ENCODE results near the gene TGFB2. TPM values are rescaled to one million over a fixed set of nuclear protein-coding genes. Genes with fewer than 3 reads are reported as not detected.

The TGFB2 gene
- total RNA-seq, 1 donor from 2014 or later, result not detected

DNA sequence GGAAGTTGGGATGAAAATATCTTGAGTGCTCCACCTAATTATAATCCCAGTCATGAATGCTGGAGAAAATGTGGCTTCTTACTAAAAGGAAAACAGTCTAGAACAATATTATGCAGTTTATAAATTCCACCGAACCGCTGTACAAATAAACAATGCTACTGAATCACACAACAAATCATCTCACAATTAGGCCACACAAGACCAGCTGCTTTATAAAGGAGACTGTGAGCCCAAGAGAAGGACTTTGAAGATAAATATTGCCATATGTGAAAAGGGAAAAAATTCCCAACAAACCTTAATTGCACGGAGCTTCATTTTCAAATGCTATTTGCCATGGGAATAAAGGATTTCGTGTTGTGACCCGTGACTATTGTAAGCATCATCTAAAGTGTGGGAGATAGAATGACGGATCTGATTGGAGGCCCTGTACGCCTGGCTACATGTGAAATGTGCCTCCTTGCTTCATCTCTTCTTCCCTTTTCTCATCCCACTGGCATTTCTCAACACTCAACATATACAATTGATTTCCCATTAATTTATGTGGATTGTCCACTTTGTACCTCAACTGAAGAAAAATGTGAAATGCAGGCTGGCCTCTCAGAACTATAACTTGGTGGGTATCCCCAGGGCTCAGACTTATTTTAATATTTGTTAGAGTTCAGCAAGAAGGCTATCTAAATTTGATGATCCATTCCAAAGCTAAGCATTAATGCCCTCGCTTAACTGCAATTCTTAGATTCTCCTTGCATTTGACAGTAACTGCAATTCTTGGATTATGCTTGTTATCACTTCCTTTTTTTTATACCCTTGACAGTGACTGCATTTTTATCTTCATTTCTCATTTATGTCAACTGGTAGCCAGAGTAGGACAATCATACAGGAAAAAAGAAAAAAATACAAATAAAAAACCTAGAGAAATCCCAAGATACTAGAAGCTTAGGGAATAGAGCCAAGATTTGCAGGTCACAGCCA, 122.3 kb downstream of the TGFB2 start:
- no peak overlapping the region for H3K4me3 Mint-ChIP-seq
- H3K27me3 Mint-ChIP-seq, result no peaks in the 10 kb centered on the region
- no peak overlapping the region for H3K27ac Mint-ChIP-seq
- intact Hi-C loops (cut with micrococcal nuclease), result no loop called here
- H3K4me1 Mint-ChIP-seq, result no peaks in the 10 kb centered on the region
- DNase-seq, result no peak
- no peaks in the 10 kb centered on the region for H3K9me3 Mint-ChIP-seq
- H3K36me3 Mint-ChIP-seq (ENCODE audit: low read depth), result no peaks in the 10 kb centered on the region

DNA sequence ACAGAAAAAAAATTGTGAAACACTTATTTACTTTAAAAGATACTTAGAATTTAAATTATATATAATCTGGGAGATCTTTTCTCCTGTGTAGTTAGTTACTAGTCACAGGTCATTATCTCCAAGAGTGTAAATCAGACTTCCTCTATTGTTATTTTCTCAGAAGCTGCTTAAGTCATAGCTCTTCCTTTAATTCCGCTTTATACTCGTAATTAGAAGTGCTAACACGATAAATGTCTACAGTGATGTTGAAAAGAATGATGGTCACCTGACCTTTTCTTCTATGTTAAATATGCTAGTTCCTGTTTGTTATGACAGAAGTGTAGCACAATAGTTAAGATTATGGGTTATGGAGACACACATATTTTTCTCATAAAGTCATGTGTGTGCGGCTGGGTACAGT, 123.6 kb downstream of the TGFB2 start:
- Mint-ChIP-seq H3K4me1 (no peaks in the 10 kb centered on the region), H3K27ac (no peak overlapping the region), H3K27me3 (no peaks in the 10 kb centered on the region), H3K4me3 (no peak overlapping the region), H3K36me3 (ENCODE audit: low read depth) (no peaks in the 10 kb centered on the region), H3K9me3 (no peaks in the 10 kb centered on the region)
- no peak for DNase-seq
- intact Hi-C loops (cut with micrococcal nuclease), result no loop called here

DNA sequence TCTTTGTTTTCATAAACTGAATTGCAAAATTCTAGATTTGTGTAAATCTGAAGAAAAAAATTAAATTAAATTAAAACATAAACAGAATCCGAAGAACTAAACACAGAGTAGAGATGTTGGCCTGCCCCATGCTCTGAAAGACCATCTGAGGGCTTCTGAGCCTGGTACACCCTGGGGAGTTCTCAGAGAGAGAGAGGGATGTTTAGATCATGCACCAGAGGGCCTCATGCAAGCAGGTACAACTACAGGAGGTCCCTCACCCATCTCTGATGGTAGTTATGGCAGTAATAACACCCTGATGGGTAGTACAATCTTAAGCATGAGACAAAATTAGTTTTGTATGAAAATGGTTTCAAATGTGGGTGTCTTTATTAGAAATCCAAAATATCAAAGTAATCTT, 127.7 kb downstream of the TGFB2 start:
- H3K27ac Mint-ChIP-seq, result no peak overlapping the region
- DNase-seq, result no peak
- intact Hi-C loops (cut with micrococcal nuclease), result no loop called here
- no peaks in the 10 kb centered on the region for H3K4me1 Mint-ChIP-seq
- no peak overlapping the region for H3K4me3 Mint-ChIP-seq
- H3K27me3 Mint-ChIP-seq, result no peaks in the 10 kb centered on the region
- no peaks in the 10 kb centered on the region for H3K9me3 Mint-ChIP-seq
- no peaks in the 10 kb centered on the region for H3K36me3 Mint-ChIP-seq (ENCODE audit: low read depth)

DNA sequence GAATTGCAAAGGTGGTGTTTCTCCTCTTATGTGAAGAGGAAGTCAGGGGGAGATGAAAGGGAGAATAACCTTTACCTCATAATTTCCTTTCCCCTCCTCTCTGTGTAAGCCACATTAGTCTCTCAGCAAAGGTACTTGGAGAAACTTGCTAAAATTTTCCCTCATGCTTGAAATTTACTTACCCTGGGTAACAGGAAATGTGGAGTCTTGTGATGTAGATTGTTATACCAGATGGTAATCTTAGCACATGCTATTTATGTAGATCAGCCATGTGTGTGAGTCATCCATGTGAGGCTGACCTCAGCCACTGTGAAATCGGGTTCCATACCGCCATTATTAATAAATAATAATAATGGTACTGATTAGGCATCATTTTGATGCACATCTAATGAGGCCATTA, 128.4 kb downstream of the TGFB2 start:
- no peaks in the 10 kb centered on the region for H3K4me1 Mint-ChIP-seq

DNA sequence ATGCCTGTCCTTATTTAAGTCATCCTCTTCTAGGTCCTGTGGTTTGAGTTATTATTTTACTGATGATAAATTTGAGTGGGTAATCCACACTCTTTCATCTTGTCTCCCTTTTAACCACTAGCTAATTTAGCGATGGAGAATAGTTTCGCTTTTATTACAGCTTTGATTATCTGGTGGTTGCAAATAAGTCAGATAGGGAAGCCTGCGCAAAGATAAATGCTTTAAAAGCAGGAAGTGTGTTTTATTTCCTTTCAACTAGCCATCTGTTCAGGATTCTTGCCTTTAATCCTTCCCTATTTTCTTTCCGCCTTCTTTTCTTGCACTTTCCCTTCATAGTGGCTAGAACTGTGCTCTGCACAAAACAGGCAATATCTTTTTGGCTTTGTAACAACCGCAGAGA, 129.0 kb downstream of the TGFB2 start:
- Mint-ChIP-seq H3K9me3 (no peaks in the 10 kb centered on the region), H3K4me3 (no peak overlapping the region), H3K4me1 (no peaks in the 10 kb centered on the region), H3K36me3 (ENCODE audit: low read depth) (no peaks in the 10 kb centered on the region), H3K27ac (no peak overlapping the region), H3K27me3 (no peaks in the 10 kb centered on the region)
- intact Hi-C loops (cut with micrococcal nuclease), result no loop called here
- DNase-seq, result no peak

More for the DNA sequence above, 128.4 kb downstream of the TGFB2 start:
- Mint-ChIP-seq H3K4me3 (no peak overlapping the region), H3K9me3 (no peaks in the 10 kb centered on the region), H3K27ac (no peak overlapping the region), H3K27me3 (no peaks in the 10 kb centered on the region), H3K36me3 (ENCODE audit: low read depth) (no peaks in the 10 kb centered on the region)
- intact Hi-C loops (cut with micrococcal nuclease), result no loop called here
- no peak for DNase-seq

DNA sequence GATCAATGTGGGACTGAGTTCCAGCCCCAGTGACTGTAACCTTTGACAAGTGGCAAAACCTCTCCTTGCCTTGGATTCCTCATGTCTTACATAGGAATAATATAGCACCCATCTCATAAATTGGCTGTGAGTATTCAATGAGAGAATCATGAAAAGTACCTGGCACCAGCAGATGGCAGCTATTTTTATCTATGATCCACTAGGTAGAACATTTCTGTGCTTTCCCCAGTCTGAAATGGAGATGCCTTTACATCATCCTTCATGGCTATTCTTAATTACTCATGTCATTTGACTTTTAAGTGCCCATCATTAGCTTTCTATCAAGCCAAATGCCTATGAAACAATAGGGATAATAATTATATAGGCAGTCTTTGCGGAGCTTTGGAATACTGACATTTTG, 130.1 kb downstream of the TGFB2 start:
- Mint-ChIP-seq H3K36me3 (ENCODE audit: low read depth) (no peaks in the 10 kb centered on the region), H3K27me3 (no peaks in the 10 kb centered on the region), H3K9me3 (no peaks in the 10 kb centered on the region), H3K27ac (no peak overlapping the region), H3K4me1 (no peaks in the 10 kb centered on the region), H3K4me3 (no peak overlapping the region)
- no peak for DNase-seq
- intact Hi-C loops (cut with micrococcal nuclease), result no loop called here

DNA sequence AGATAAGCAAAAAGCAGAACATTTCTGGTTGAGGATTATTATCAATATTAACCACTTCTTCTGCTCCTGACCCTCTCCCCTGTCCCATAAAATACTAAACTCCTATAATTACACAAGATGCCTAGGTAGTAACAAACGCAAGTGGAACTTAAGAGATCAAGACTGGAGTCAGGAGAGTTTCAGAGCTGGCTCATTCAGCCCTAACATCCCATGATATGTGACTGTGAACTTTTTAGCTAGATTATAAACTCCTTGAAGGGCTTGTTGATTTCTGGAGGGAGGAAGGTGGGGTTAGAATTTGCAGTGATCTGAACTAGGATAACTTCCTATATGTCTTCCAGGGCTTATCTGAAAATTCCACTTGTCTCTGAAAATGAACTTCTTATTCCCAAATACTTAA, 130.6 kb downstream of the TGFB2 start:
- intact Hi-C loops (cut with micrococcal nuclease), result no loop called here
- Mint-ChIP-seq H3K27ac (no peak overlapping the region), H3K27me3 (no peaks in the 10 kb centered on the region), H3K36me3 (ENCODE audit: low read depth) (no peaks in the 10 kb centered on the region), H3K9me3 (no peaks in the 10 kb centered on the region), H3K4me3 (no peak overlapping the region), H3K4me1 (no peaks in the 10 kb centered on the region)
- DNase-seq, result no peak

DNA sequence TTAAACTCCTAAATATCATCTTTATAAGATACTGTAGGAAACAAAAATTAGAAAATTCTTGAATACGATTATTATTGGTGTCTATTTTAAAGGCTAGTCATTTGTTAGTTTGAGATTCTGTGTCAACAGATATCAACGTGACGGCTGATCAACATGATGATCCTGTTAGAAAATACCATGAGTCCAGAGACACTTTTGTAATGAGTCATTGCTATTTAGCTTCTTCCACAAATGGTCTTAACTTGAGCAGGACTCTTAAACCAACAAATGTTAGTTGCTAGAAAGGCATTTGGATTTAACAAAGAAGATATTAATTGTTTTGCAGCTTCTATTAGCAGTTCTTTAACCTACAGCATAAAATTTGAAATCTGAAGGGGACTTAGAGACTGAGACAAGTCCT, 131.2 kb downstream of the TGFB2 start:
- no peak overlapping the region for H3K27ac Mint-ChIP-seq
- intact Hi-C loops (cut with micrococcal nuclease), result no loop called here
- no peaks in the 10 kb centered on the region for H3K27me3 Mint-ChIP-seq
- no peaks in the 10 kb centered on the region for H3K9me3 Mint-ChIP-seq
- no peak for DNase-seq
- H3K36me3 Mint-ChIP-seq (ENCODE audit: low read depth), result no peaks in the 10 kb centered on the region
- H3K4me3 Mint-ChIP-seq, result no peak overlapping the region
- no peaks in the 10 kb centered on the region for H3K4me1 Mint-ChIP-seq

DNA sequence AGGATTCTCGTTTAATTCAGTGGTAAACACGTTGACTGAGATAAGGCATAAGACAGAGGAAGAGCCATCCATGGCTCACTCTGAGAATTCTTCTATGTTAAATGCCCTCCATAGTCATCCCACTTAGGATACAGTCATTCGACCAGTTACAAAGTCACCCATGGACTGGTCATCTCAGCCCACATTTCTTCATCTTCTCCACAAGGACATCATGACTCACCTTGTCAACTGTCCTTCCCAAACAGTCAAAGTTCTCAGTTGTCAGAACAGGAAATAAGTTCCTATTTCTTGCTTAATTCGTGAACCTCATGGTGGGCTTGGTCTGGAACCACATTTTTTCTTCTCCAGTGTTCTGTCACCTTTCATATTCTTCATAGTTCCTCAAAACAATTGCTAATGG, 133.2 kb downstream of the TGFB2 start:
- intact Hi-C loops (cut with micrococcal nuclease), result no loop called here
- Mint-ChIP-seq H3K27me3 (no peaks in the 10 kb centered on the region), H3K9me3 (no peaks in the 10 kb centered on the region), H3K27ac (no peak overlapping the region), H3K4me3 (no peak overlapping the region), H3K4me1 (no peaks in the 10 kb centered on the region), H3K36me3 (ENCODE audit: low read depth) (no peaks in the 10 kb centered on the region)
- DNase-seq, result no peak

DNA sequence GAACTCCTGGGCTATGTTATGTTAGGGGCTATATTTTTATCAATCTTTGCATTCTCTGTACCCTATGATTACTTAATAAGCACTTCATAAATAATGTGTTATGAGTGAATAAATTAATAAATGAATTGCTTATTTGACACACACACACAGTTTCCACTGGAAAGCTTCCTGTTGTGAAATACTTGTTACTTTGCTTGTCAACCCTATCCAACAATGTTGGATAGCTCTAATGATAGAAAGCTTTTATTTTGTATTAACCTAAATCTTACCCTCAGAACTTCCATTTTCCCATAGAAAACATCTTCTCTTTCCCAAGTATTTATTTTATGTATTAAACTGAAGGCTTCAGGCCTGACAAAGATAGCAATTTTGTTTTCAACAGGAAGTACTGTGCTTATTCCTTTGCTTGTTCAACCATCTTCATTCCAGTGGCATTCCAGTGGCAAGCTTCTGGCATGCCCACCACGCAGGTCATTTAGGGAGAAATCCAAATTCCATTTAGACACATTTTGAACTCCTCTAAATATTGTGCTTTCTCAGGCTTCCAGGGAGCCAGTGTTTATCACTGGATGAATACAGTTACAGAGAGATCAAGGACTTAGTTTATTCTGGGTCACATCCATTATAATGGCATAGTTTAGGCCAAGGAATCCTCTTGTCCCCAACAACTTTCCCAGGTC, 134.4 kb downstream of the TGFB2 start:
- H3K27me3 Mint-ChIP-seq, result no peaks in the 10 kb centered on the region
- no peaks in the 10 kb centered on the region for H3K36me3 Mint-ChIP-seq (ENCODE audit: low read depth)
- H3K4me1 Mint-ChIP-seq, result no peaks in the 10 kb centered on the region
- H3K9me3 Mint-ChIP-seq, result no peaks in the 10 kb centered on the region
- no peak overlapping the region for H3K27ac Mint-ChIP-seq
- no peak overlapping the region for H3K4me3 Mint-ChIP-seq
- intact Hi-C loops (cut with micrococcal nuclease), result no loop called here
- DNase-seq, result no peak

DNA sequence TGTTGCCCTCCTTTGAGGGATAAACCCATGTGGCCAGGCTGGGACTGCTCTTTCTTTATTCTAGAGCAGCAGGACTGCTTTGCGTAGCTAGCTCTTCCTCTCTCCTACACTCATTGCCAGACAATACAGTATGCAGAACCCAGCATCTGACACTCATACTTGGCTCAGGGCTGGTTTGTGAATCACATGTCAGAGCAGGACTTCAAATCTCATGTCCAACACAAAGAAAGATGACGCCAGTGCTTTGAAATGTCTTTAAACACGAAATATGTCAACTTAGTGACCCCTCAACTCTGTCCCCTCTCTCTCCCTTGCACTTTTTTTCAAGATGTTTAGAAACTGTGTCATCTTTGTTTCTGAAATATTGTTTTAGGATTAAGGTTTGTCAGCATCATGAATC, 135.0 kb downstream of the TGFB2 start:
- H3K27ac Mint-ChIP-seq, result no peak overlapping the region
- intact Hi-C loops (cut with micrococcal nuclease), result no loop called here
- H3K36me3 Mint-ChIP-seq (ENCODE audit: low read depth), result no peaks in the 10 kb centered on the region

DNA sequence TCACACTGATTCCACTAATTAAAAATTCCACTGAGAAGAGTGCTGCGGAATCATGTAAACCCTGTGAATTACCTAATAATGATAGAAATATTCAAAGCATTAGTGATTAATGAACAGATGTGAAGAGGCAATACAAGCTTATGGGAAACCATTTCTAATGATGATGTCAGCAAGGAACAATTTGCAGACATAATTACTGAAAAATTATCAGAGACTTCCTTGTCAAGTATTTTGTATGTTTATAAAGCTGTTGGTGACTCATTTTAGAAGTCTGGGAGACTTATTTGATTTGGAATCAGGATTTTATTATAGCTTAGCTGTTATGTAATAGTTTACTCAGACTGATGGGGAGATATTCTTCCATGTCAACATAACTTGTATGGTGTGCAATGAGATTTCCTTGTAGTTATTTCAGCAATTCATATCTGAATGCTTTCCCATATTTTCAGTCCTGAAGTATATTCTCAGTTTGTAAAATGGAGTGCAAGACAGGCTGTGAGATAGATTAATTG, 135.5 kb downstream of the TGFB2 start:
- Mint-ChIP-seq H3K9me3 (no peaks in the 10 kb centered on the region), H3K36me3 (ENCODE audit: low read depth) (no peaks in the 10 kb centered on the region), H3K27me3 (no peaks in the 10 kb centered on the region), H3K27ac (no peak overlapping the region), H3K4me1 (no peaks in the 10 kb centered on the region), H3K4me3 (no peak overlapping the region)
- no peak for DNase-seq
- intact Hi-C loops (cut with micrococcal nuclease), result no loop called here

More for the DNA sequence above, 135.0 kb downstream of the TGFB2 start:
- no peaks in the 10 kb centered on the region for H3K9me3 Mint-ChIP-seq
- no peaks in the 10 kb centered on the region for H3K4me1 Mint-ChIP-seq
- H3K27me3 Mint-ChIP-seq, result no peaks in the 10 kb centered on the region
- DNase-seq, result no peak
- H3K4me3 Mint-ChIP-seq, result no peak overlapping the region

DNA sequence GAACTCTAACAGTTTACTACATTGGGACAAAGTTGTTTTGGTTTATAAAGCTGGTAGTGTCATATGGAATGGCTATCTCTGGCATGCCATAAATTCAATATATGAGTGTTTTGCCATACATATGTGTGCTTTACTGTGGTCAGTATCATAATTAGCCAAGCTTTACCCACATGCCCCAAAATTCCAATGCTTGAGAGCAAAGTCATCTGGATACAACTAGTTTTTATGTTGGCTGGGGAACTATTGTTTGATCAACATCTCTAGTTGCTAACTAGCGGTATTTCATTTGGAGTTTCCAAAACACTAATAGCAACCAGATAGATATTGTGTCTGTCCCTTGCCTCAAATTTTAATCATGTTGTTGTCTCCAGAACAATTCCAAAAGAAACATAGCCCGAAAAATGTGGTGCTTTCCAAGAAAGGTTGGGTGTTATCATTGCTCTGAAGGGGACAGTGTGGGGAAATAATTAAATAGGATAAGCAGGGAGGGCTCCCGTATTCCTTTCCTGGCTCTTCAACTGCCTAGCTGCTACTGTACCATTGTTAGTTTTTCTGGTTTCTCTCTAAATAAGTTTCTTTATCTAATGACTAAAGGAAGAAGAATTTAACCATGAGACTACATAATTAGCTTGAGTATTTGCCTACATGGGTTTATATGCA, 136.1 kb downstream of the TGFB2 start:
- H3K27me3 Mint-ChIP-seq, result no peaks in the 10 kb centered on the region
- no peaks in the 10 kb centered on the region for H3K9me3 Mint-ChIP-seq
- no peak overlapping the region for H3K4me3 Mint-ChIP-seq
- intact Hi-C loops (cut with micrococcal nuclease), result no loop called here
- no peak for DNase-seq
- H3K36me3 Mint-ChIP-seq (ENCODE audit: low read depth), result no peaks in the 10 kb centered on the region
- no peak overlapping the region for H3K27ac Mint-ChIP-seq
- H3K4me1 Mint-ChIP-seq, result no peaks in the 10 kb centered on the region

DNA sequence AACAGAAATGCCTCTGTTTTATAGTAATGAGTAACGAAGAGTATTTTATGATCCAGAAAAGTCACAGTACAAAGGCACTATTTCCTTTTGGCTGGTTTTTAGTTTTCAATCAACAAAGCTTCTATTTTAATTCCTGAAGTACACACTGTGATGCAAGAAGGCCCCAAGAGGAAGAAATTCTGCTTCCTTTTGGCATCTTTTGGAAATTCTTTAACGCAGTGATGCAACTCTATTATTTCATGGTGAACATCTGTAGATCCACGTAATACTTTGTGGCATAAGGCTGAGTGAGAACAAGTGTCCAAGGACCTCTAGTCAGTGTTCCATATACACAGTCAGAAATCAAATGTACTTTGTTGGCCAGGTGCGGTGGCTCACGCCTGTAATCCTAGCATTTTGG, 137.5 kb downstream of the TGFB2 start:
- H3K27me3 Mint-ChIP-seq, result no peaks in the 10 kb centered on the region
- no peaks in the 10 kb centered on the region for H3K36me3 Mint-ChIP-seq (ENCODE audit: low read depth)
- H3K27ac Mint-ChIP-seq, result no peak overlapping the region
- H3K4me3 Mint-ChIP-seq, result no peak overlapping the region
- no peaks in the 10 kb centered on the region for H3K9me3 Mint-ChIP-seq
- no peaks in the 10 kb centered on the region for H3K4me1 Mint-ChIP-seq
- no peak for DNase-seq
- intact Hi-C loops (cut with micrococcal nuclease), result no loop called here

Data from activated CD4-positive, alpha-beta T cell treated with anti-CD3 and anti-CD28 coated beads, Interleukin-2, amount 10 ng/mL, durations not matched to agents 24 days and 14 days (primary cell).